Thyroid gland (tissue), 4 donors: ENCODE data around the gene PLA2G2D. TPM values are rescaled to one million over a fixed set of nuclear protein-coding genes. Genes with fewer than 3 reads are reported as not detected.

Experiments used
- DNase-seq, 2 donors: peaks; one replicate each; pipeline ENCODE4 v3.0.0-alpha.2; 2019
- H3K27ac ChIP-seq, 3 donors: fragments of 200-600 bp; sonication (generic); 1 replicate in 2 of 3; 2 replicates in 1 of 3; pipeline ENCODE4 v1.5.1; 2016 to 2019; ENCODE audit warnings: mild to moderate bottlenecking in 1 of 3, moderate library complexity in 1 of 3
- H3K27me3 ChIP-seq: fragments of 200-600 bp; sonication (generic); one replicate; pipeline ENCODE4 v1.5.1; 2019
- H3K36me3 ChIP-seq, 2 donors: fragments of 200-600 bp; sonication (generic); one replicate each; pipeline ENCODE4 v1.5.1; 2016 to 2019
- H3K4me1 ChIP-seq, 2 donors: fragments of 200-600 bp; sonication (generic); one replicate each; pipeline ENCODE4 v1.5.1; 2017 to 2019
- H3K4me3 ChIP-seq, 3 donors: fragments of 200-600 bp; sonication (generic); replicated peaks in 1 of 3; 1 replicate in 2 of 3; 2 replicates in 1 of 3; pipeline ENCODE4 v1.5.1; 2016; ENCODE audit warnings: mild to moderate bottlenecking in 1 of 3
- H3K9me3 ChIP-seq: fragments of 200-600 bp; sonication (generic); one replicate; pipeline ENCODE4 v1.5.1; 2017
- POLR2A ChIP-seq, 2 donors: fragments of 450-650 bp; IDR thresholded peaks; one replicate each; pipeline ENCODE4 v1.6.1; 2017; ENCODE audit warnings: antibody characterized with exemption in 2 of 2, mild to moderate bottlenecking in 2 of 2, moderate library complexity in 1 of 2
- WGBS, 2 donors: methylation state at CpG; one replicate each; pipeline ENCODE4 v1.1.5; 2017; 5-methylcytosine and 5-hydroxymethylcytosine counted together
- intact Hi-C: fragments of 100-400 bp; cut with DNase I; formaldehyde crosslinking; loops from one replicate; pipeline ENCODE4 v1.15.1; 2023
- total RNA-seq, 4 donors: library from RNA; depleted of rRNA; stranded (reverse); fragments of >200 nt; gene quantifications; one replicate each; pipeline ENCODE4 v1.2.3, GENCODE V29; 2016
- TF ChIP-seq, protein P1 (sequence below), 6 experiments: fragments of 200-600 bp in 3 of 6; fragments of 450-650 bp in 3 of 6; sonication (generic) in 3 of 6; IDR thresholded peaks; one replicate each; pipeline ENCODE4 v1.5.1; 2016 to 2019; ENCODE audit warnings: antibody characterized with exemption in 6 of 6, mild to moderate bottlenecking in 2 of 6, inconsistent platforms in 1 of 6, moderate library complexity in 1 of 6

Gene PLA2G2D, protein sequence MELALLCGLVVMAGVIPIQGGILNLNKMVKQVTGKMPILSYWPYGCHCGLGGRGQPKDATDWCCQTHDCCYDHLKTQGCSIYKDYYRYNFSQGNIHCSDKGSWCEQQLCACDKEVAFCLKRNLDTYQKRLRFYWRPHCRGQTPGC
- not detected for total RNA-seq

- TF ChIP-seq POLR2A (IDR thresholded peaks at IDR 0.05): no peak
- TF ChIP-seq, protein P1, sequence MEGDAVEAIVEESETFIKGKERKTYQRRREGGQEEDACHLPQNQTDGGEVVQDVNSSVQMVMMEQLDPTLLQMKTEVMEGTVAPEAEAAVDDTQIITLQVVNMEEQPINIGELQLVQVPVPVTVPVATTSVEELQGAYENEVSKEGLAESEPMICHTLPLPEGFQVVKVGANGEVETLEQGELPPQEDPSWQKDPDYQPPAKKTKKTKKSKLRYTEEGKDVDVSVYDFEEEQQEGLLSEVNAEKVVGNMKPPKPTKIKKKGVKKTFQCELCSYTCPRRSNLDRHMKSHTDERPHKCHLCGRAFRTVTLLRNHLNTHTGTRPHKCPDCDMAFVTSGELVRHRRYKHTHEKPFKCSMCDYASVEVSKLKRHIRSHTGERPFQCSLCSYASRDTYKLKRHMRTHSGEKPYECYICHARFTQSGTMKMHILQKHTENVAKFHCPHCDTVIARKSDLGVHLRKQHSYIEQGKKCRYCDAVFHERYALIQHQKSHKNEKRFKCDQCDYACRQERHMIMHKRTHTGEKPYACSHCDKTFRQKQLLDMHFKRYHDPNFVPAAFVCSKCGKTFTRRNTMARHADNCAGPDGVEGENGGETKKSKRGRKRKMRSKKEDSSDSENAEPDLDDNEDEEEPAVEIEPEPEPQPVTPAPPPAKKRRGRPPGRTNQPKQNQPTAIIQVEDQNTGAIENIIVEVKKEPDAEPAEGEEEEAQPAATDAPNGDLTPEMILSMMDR (IDR thresholded peaks at IDR 0.05): no peak
- Histone ChIP-seq H3K27me3 (no peaks in the 10 kb centered on the region), H3K9me3 (no peaks in the 10 kb centered on the region), H3K27ac (no peak within 1 kb of the TSS), H3K4me3 (no peak within 1 kb of the TSS), H3K36me3 (no peaks in the 10 kb centered on the region), H3K4me1 (no peaks in the 10 kb centered on the region)
- 92 to 100% methylated on average over 2 of the region's 2 CpGs for WGBS, 2 donors
- intact Hi-C loops: no loop called here
- DNase-seq: no peak
Measured at GRCh38 chr1:20119347-20119746, at the start of gene PLA2G2D. Gene PLA2G2D, minus strand, starts transcription at chr1:20119536. Its CDS starts 38 bp downstream, at chr1:20119498.

DNA sequence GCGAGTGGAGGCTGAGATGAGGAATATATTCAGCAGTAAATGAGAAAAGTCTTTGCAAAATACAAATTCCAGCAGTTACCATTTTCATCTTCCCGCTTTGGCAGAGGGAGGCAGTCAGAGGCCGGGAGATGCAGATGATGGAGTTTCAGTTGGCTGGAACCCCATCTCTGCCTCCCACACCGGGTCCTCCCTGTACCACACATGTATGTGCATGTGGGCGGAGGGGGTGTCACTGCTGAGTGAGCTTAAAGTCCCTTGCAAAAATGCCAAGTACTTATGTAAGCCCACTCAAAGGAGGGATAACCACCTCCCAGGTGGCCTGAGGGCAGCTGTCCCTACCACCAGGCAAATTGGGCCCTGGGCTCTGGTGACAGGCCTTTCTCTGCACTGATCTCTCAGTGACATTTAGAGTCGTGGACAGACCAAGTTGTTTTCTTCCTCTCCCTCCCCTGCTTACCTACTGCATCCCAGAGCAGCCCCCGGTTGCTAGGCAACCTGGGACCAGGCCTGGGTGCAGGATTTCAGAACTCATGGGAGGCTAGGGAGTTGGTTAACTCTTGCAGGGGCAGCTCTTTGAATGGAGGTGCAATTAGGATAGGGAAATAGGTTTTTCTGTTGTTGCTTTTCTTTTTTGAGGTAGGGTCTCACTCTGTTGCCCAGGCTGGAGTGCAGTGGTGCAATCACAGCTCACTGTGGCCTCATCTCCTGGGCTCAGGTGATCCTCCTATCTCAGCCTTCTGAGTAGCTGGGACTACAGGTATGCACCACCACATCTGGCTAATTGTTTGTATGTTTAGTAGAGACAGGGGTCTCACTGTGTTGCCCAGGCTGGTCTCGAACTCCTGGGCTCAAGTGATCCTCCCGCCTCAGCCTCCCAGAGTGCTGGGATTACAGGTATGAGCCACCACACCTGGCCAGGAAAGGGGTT is 49.5 kb upstream of the PLA2G2D start:
- Histone ChIP-seq H3K4me1 (no peaks in the 10 kb centered on the region), H3K9me3 (no peaks in the 10 kb centered on the region), H3K4me3 (no peak overlapping the region), H3K36me3 (no peaks in the 10 kb centered on the region), H3K27ac (no peak overlapping the region), H3K27me3 (no peaks in the 10 kb centered on the region)
- TF ChIP-seq, protein P1 (IDR thresholded peaks at IDR 0.05): no peak
- no peak for TF ChIP-seq POLR2A (IDR thresholded peaks at IDR 0.05)
- 66 to 68% methylated on average over 9 of the region's 9 CpGs for WGBS, 2 donors
- intact Hi-C loops: no loop called here
- DNase-seq: no peak

DNA sequence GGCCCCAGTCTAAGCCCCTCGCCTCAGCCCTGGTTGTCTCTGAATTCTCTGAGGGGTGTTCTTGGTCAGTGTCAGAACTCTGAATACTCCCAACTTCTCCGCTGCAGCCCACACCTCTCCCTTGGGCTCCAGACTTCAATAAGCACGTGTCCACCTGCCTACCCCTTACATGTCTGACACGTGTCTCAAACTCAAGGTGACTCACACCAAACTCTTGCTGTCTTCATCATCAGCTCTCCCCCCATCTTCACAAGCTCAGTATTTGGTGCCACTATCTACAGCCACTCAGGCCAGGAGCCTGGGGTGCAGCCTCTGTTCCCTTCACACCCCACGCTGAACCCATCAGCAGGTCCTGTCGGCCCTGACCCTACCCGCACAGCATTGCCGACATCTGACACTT is 47.8 kb upstream of the PLA2G2D start:
- H3K4me1 ChIP-seq: no peaks in the 10 kb centered on the region
- no peaks in the 10 kb centered on the region for H3K27me3 ChIP-seq
- intact Hi-C loops: no loop called here
- no peak overlapping the region for H3K27ac ChIP-seq
- no peak for DNase-seq
- WGBS, 2 donors: 81 to 93% methylated on average over 8 of the region's 8 CpGs
- H3K4me3 ChIP-seq: no peak overlapping the region
- TF ChIP-seq, protein P1 (IDR thresholded peaks at IDR 0.05): no peak
- no peak for TF ChIP-seq POLR2A (IDR thresholded peaks at IDR 0.05)
- no peaks in the 10 kb centered on the region for H3K9me3 ChIP-seq
- no peaks in the 10 kb centered on the region for H3K36me3 ChIP-seq

DNA sequence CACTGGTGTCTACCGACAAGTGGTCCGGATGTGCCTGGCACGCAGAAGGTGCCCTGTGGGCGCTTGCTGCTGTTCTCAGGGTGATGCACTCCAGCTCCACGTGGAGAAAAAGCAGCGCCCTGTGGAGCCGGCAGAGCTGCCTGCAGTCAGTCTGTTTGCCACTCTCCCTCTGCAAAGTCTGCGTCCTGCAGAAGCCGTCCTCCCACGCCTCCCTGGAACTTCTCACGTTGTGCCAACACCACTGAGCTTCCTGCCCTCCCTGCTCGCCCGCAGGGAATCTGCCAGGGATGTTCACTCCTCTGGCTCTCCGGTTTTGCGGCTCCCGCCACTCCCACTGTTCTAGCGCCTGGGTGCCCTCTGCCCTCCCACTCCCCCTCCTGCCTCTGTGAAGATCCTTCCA is 46.7 kb upstream of the PLA2G2D start:
- Histone ChIP-seq H3K4me3 (no peak overlapping the region), H3K4me1 (no peaks in the 10 kb centered on the region), H3K36me3 (no peaks in the 10 kb centered on the region), H3K27me3 (no peaks in the 10 kb centered on the region), H3K27ac (no peak overlapping the region), H3K9me3 (no peaks in the 10 kb centered on the region)
- WGBS, 2 donors: 67 to 77% methylated on average over 14 to 17 of the region's 17 CpGs
- intact Hi-C loops: no loop called here
- TF ChIP-seq POLR2A (IDR thresholded peaks at IDR 0.05): no peak
- TF ChIP-seq, protein P1 (IDR thresholded peaks at IDR 0.05): no peak
- DNase-seq: no peak

DNA sequence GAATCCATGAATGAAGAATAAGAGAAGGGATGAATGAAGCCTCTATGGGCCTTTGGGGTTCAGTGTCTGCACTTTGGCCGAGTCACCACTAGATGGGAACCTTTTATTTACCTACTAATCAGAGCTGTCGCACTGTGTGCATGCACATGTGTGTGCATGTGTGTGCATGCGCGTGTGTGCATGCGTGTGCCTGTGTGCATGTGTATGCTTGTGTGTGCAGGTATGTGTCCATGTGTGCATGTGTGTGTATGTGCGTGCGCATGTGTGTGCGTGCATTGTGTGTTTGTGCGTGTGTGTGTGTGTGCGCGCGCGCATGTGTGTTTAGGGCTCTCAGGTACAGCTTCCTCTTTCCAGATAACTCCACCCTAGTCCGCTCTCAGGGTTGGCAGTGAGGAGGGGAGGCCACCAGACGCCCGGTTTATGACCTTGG is 46.2 kb upstream of the PLA2G2D start:
- H3K4me1 ChIP-seq: no peaks in the 10 kb centered on the region
- H3K9me3 ChIP-seq: no peaks in the 10 kb centered on the region
- intact Hi-C loops: no loop called here
- WGBS, 2 donors: 87 to 93% methylated on average over 16 of the region's 16 CpGs
- no peak for DNase-seq
- H3K36me3 ChIP-seq: no peaks in the 10 kb centered on the region
- no peak overlapping the region for H3K27ac ChIP-seq
- H3K4me3 ChIP-seq: no peak overlapping the region
- H3K27me3 ChIP-seq: no peaks in the 10 kb centered on the region
- TF ChIP-seq, protein P1 (IDR thresholded peaks at IDR 0.05): no peak
- no peak for TF ChIP-seq POLR2A (IDR thresholded peaks at IDR 0.05)
